ENCODE measurements around the gene ZNF283. TPM values are rescaled to one million over a fixed set of nuclear protein-coding genes. Genes with fewer than 3 reads are reported as not detected.

Gene ZNF283
- total RNA-seq, 4 donors from 2014 or later = 5.7 to 10.5 (median 8.1) TPM

GRCh38 chr19:43895727-43896308 lies 68.7 kb downstream of the ZNF283 start:
- no peak for TF ChIP-seq CTCF (IDR thresholded peaks at IDR 0.05; ENCODE audit: low read depth)

Other genes with a start within 250 kb of the ZNF283 start
- gene IRGQ, start 231.2 kb upstream of the ZNF283 start, total RNA-seq = 10 to 100 TPM in 3 of 4 donors, 1 to 10 TPM in 1; 8.5 to 16.0 (median 11.5) TPM
- gene ZNF576, start 230.7 kb upstream of the ZNF283 start, total RNA-seq = 10 to 100 TPM in 2 of 4 donors, 1 to 10 TPM in 2; 4.1 to 11.6 (median 9.4) TPM
- under 1 TPM in 3 of 4 donors, not detected in 1; 0.33 to 0.66 (median 0.34) TPM for gene SRRM5, start 215.2 kb upstream of the ZNF283 start, total RNA-seq
- gene ZNF428, start 207.7 kb upstream of the ZNF283 start, total RNA-seq = 10 to 100 TPM; 11.1 to 27.1 (median 21.4) TPM
- gene CADM4, start 187.5 kb upstream of the ZNF283 start, total RNA-seq = 10 to 100 TPM in 1 of 4 donors, 1 to 10 TPM in 1, under 1 TPM in 2; 0.57 to 31.9 (median 0.92) TPM
- 100 to 1,000 TPM in 1 of 4 donors, 10 to 100 TPM in 3; 13.8 to 102 (median 21.5) TPM for gene PLAUR, start 157.2 kb upstream of the ZNF283 start, total RNA-seq
- not detected for gene IRGC, start 111.2 kb upstream of the ZNF283 start, total RNA-seq
- gene SMG9, start 72.4 kb upstream of the ZNF283 start, total RNA-seq = 10 to 100 TPM; 10.0 to 17.2 (median 12.7) TPM
- 10 to 100 TPM in 1 of 4 donors, 1 to 10 TPM in 2, under 1 TPM in 1; 0.57 to 25.2 (median 3.6) TPM for gene KCNN4, start 46.3 kb upstream of the ZNF283 start, total RNA-seq
- gene LYPD5, start 24.9 kb upstream of the ZNF283 start, total RNA-seq = under 1 TPM in 3 of 4 donors, not detected in 1; 0.22 to 0.94 (median 0.51) TPM
- gene ZNF404, start 56.6 kb downstream of the ZNF283 start, total RNA-seq = 1 to 10 TPM in 3 of 4 donors, under 1 TPM in 1; 0.49 to 4.1 (median 1.5) TPM
- 1 to 10 TPM; 5.9 to 8.7 (median 7.1) TPM for gene ZNF45, start 108.0 kb downstream of the ZNF283 start, total RNA-seq
- 1 to 10 TPM; 4.5 to 6.8 (median 5.6) TPM for gene ZNF221, start 123.9 kb downstream of the ZNF283 start, total RNA-seq
- gene ZNF155, start 156.9 kb downstream of the ZNF283 start, total RNA-seq = 10 to 100 TPM in 1 of 4 donors, 1 to 10 TPM in 3; 6.0 to 13.8 (median 9.1) TPM
- gene ZNF230, start 175.6 kb downstream of the ZNF283 start, total RNA-seq = 10 to 100 TPM in 1 of 4 donors, 1 to 10 TPM in 3; 1.9 to 11.0 (median 3.4) TPM
- gene ZNF222, start 198.1 kb downstream of the ZNF283 start, total RNA-seq = 1 to 10 TPM; 2.2 to 3.2 (median 3.1) TPM
- 1 to 10 TPM; 2.9 to 5.9 (median 5.0) TPM for gene ZNF223, start 224.7 kb downstream of the ZNF283 start, total RNA-seq
- gene ZNF284, start 244.8 kb downstream of the ZNF283 start, total RNA-seq = 1 to 10 TPM; 1.8 to 2.4 (median 2.1) TPM